GM19397 (cell line): Measurements from ENCODE around the gene ZFAND2B.
A peak's percentile ranks its signal among the peaks of the same experiment; 100 is the strongest.

Experiments used
- ATAC-seq: cut with Tn5 transposase; IDR thresholded peaks from one replicate; pipeline ENCODE4 v1.9.1; 2021; ENCODE audit warnings: mild to moderate bottlenecking, moderate library complexity; ENCODE audit not compliant: unreplicated experiment

The ZFAND2B gene

GRCh38 chr2:219206328-219207133 lies at the start of gene ZFAND2B:
Gene ZFAND2B, plus strand, starts transcription at chr2:219206782. Its CDS starts 206 bp downstream, at chr2:219206988.
- peak; percentile 96 for ATAC-seq

DNA sequence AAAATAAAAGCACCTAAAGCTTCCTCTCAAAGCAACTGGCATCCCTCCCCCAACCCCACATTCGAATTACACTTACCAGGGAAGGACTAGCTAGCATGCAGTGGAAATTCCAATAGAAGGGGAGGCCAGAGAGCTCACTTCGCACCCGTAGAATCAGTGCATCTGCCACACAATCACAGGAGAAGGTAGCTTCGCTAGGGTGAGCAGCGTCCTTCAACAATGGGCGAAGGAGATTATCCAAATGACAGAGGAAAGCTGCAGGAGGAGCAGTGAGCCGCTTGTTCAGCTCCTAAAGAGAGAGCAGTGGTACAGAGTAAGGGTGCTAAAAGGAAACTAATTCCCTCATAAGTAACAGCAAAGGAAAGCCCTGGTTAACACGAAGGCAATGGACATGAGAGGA lies 49.2 kb upstream of the ZFAND2B start:
- ATAC-seq: no peak

- no peak for ATAC-seq
Measured at GRCh38 chr2:219158025-219158424, 48.6 kb upstream of the ZFAND2B start.

DNA sequence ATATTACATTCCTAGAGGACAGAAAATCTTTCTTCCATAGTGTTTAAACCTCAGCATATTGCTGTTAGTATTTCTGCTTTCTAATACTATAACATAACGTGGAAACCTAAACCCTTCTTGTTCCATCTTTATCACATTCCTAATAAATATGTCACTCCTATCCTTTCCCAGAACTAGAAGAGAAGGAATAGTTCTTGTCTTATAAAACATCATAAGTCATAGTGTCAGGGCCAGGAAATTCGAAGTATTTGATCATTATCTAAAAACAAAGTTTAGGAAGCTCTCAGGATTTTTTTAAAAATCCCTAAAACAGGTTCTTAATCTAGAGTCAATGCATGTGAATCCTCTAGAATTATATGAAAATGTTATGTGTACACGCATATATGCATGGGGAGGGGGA lies 48.0 kb upstream of the ZFAND2B start:
- ATAC-seq: no peak

DNA sequence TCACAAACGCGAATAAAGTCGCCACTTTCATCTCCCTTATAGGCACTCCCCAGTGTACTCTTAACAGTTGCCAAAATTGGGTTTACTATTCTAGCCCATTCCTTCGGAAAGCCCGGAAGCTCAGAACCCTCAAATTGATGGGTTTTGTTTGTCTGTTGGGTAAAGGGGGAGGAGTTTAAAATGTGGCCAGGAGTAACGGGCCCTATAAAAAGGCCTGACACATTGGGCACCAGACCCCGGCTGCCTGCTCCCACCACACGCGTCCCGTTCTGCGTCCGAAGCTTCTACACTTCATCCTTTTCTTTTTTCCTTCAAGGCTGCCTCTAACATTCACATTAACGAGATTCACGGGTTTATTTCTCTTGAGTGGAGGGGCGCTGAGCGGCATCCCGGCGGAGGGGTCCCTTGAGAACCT lies 46.8 kb upstream of the ZFAND2B start:
- ATAC-seq: no peak

GRCh38 chr2:219160186-219161017 lies 46.2 kb upstream of the ZFAND2B start, which contains the start of gene NHEJ1:
Gene NHEJ1, minus strand, starts transcription at chr2:219160815. Its CDS starts 2,453 bp downstream, at chr2:219158362.
- ATAC-seq: peak; percentile 85

- no peak for ATAC-seq
Measured at GRCh38 chr2:219161097-219161496, 45.5 kb upstream of the ZFAND2B start.

DNA sequence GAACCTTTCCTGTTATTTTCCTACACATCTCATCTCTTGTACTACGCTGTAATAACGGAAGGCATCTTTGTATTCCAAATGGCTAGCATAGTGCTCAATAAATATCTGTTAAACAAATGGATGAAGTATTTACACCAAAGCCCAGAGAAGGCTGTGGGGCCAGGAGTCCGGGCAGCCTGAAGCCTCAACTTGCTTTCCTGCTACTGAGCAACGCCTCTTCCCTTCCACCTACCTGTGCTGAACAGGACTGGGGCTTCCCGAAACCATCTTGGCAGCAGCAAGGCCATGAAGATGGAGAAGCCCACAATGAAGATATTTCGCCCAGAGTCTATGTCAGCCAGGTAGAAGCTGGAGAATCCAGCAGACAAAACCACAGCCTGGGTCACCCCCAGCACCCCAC lies 43.4 kb upstream of the ZFAND2B start:
- ATAC-seq: no peak

DNA sequence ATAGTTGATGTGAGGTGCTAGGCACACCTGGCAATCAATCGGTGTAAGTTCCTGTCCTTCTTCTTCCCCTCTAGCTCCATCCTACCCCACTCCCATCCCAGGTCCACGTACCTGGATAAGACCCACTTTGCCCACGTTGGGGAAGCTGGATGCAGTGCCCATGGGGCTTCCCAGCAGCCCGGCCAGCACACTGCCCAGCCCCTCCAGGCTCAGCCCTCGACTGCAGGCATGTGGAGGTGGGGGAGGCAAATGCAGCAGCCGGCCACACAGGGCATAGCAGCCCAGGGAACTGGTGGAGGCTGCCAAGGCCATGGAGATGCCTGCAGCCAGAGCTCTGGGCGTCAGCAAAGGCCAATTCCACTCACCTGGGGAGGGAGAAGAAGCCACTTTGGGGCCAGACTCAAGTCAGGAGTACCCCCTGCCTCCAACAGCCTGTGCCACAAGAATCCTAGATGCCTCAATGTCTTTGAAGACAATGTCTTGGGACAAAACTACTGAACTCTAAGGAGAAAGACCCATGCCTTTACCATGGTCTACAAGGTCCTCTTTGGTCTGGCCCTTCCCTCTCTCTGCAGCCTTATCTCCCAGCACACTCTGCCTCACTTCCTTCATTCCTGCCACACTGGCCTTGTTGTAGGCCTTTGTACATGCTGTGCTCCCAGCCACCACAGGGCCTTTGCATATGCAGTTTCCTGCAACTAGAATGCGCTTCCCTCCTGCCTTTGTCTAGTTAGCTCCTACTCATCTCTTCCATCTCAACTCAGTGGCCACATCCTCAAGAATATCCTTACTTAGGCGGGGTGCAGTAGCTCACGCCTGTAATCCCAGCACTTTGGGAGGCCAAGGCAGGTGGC lies 41.3 kb upstream of the ZFAND2B start:
- ATAC-seq: no peak

GRCh38 chr2:219167997-219168396 lies 38.6 kb upstream of the ZFAND2B start:
- ATAC-seq: no peak

- ATAC-seq: no peak
Measured at GRCh38 chr2:219168526-219168925, 38.1 kb upstream of the ZFAND2B start.

- no peak for ATAC-seq
Measured at GRCh38 chr2:219168932-219169331, 37.6 kb upstream of the ZFAND2B start.

- no peak for ATAC-seq
Measured at GRCh38 chr2:219169930-219170654, 36.5 kb upstream of the ZFAND2B start, which contains the start of gene SLC23A3. Gene SLC23A3, minus strand, starts transcription at chr2:219170029. Its CDS starts 45 bp downstream, at chr2:219169984.

DNA sequence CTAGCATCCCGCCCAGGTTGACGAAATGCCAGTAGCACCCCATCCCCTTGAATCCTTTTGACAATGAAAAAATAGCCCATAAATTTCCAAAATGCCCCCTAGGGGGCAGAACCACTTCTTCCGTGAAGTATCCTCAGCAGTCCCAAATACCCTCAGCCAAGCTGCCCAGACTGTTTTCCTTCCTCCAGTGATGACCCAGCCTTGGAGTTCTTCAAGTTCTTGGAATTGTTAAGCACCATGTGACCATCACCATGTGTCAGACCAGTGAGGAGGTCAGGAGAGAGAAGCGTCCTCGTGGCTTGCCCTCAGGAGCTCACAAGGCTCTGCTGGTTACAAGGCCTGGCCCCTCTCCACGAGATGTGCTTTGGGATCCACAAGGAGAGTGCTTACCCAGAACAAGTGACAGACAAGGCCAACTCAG lies 35.3 kb upstream of the ZFAND2B start:
- no peak for ATAC-seq

- ATAC-seq: no peak
Measured at GRCh38 chr2:219172231-219173154, 34.1 kb upstream of the ZFAND2B start.

GRCh38 chr2:219173176-219173575 lies 33.4 kb upstream of the ZFAND2B start:
- ATAC-seq: no peak

DNA sequence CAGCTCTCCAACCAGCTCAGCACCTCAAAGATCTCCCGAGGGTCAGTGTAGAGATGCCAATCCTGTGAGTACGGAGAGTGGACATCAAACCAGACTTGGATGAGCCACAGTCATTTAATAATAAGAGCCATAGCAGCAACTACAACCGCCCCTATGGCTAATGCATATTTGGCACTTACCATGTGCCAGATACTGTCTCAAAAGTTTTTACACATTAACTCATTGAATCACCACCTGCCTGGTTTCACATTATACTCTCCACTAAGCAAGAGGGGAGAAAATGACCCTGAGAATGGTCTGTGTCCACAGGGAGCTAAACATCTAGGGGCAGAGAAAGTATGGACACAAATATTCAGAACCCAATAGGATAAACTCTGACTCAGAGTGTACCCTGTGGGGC lies 32.4 kb upstream of the ZFAND2B start:
- ATAC-seq: no peak

DNA sequence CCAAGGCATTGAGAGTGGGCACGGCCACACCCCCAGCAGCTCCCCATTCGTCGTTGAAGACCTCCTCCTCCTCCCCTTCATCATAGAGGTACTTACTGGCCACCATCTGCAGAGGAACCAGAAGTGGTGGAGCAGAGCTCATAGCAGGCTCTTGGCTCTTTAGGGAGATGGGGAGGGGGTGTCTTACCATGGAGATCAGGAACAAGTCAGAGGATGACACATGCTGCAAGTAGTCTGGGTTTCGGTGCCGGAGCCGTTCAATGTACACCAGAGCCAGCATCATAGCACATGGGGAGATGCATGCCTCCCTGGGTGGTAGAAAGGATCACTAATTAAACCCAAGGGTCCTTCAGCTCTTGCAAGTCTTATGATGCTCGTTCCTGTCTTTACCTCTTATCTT lies 31.8 kb upstream of the ZFAND2B start:
- no peak for ATAC-seq

DNA sequence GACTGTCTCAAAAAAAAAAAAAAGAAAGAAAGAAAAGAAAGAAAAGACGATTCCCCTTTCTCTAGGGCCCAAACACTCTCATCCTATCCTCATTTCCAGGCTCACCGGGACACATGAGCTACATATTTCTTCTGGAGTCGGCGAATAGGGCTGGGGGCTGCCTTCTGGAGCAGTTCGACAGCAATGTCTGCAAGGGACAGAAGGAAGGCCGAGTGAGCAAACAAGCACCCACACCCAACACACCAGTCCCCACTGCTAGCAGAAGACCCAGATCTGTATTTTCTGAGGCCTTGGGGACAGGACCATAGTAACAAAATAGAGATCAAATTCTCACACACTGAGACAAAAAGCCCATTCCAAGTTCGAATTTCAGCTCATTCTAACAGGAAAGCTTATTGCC lies 31.1 kb upstream of the ZFAND2B start:
- ATAC-seq: no peak
